Suprapubic skin (tissue), 3 donors: ENCODE results near the gene H19.

Experiments
- POLR2AphosphoS5 ChIP-seq, 3 donors: sonication (generic); formaldehyde crosslinking; IDR thresholded peaks; one replicate each; pipeline ENCODE4 v1.6.1; 2017; ENCODE audit warnings: antibody characterized with exemption in 3 of 3
- TF ChIP-seq, protein P1 (sequence below), 2 donors: fragments of 200-600 bp in 1 of 2; fragments of 450-650 bp in 1 of 2; sonication (generic) in 1 of 2; IDR thresholded peaks; one replicate each; pipeline ENCODE4 v1.5.1; 2016 to 2019; ENCODE audit warnings: antibody characterized with exemption in 2 of 2, mild to moderate bottlenecking in 1 of 2, moderate library complexity in 1 of 2

DNA sequence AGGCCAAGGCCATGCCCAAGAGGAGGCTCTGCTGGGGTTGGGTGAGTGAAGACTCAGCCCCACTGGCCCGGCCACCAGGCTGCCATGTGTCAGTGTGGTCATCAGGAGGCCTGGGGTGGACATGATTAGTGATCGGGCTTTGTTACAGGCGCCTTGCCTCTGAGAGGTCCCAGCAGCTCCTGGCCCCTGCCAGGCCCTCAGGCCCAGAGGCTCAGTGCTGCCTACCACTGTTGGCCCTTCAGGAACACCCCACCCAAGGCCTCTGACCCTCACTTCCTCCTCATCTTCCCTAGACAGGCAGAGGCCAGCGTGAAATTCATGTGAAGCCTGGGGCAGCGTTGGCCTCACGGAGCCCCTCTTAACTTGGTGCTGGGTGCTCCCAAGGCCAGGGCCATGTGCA lies 48.3 kb downstream of the H19 start:
- TF ChIP-seq, protein P1, sequence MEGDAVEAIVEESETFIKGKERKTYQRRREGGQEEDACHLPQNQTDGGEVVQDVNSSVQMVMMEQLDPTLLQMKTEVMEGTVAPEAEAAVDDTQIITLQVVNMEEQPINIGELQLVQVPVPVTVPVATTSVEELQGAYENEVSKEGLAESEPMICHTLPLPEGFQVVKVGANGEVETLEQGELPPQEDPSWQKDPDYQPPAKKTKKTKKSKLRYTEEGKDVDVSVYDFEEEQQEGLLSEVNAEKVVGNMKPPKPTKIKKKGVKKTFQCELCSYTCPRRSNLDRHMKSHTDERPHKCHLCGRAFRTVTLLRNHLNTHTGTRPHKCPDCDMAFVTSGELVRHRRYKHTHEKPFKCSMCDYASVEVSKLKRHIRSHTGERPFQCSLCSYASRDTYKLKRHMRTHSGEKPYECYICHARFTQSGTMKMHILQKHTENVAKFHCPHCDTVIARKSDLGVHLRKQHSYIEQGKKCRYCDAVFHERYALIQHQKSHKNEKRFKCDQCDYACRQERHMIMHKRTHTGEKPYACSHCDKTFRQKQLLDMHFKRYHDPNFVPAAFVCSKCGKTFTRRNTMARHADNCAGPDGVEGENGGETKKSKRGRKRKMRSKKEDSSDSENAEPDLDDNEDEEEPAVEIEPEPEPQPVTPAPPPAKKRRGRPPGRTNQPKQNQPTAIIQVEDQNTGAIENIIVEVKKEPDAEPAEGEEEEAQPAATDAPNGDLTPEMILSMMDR (IDR thresholded peaks at IDR 0.05) = no peak
- TF ChIP-seq POLR2AphosphoS5 (IDR thresholded peaks at IDR 0.05) = no peak
